DND-41 (cell line): ENCODE data around the gene FNBP1.

Experiments used
- ATAC-seq: fragments of 200-7000 bp; cut with Tn5 transposase; 3 replicates; pipeline ENCODE4 v1.9.1; 2021; ENCODE audit warnings: low read depth; ENCODE audit not compliant: insufficient read depth
- DNase-seq: peaks from one replicate; pipeline ENCODE4 v3.0.0-alpha.2; 2020
- H2AFZ ChIP-seq: 2 replicates; pipeline ENCODE4 v1.6.0; 2012; ENCODE audit warnings: low read depth, low read length
- H3K27ac ChIP-seq: 2 replicates; pipeline ENCODE4 v1.5.1; 2012; ENCODE audit warnings: low read length, inconsistent platforms
- H3K27me3 ChIP-seq: fragments of 200-600 bp; sonication (generic); 2 replicates; pipeline ENCODE4 v1.6.0; 2012; ENCODE audit warnings: low read length, mild to moderate bottlenecking, inconsistent platforms; ENCODE audit not compliant: insufficient read depth, poor library complexity
- H3K36me3 ChIP-seq: 2 replicates; pipeline ENCODE4 v1.5.1; 2012; ENCODE audit warnings: low read length, inconsistent platforms; ENCODE audit not compliant: insufficient read depth
- H3K4me1 ChIP-seq: 2 replicates; pipeline ENCODE4 v1.5.1; 2012; ENCODE audit warnings: mild to moderate bottlenecking, low read length; ENCODE audit not compliant: insufficient read depth
- H3K4me2 ChIP-seq: 2 replicates; pipeline ENCODE4 v1.6.0; 2012; ENCODE audit warnings: mild to moderate bottlenecking, moderate library complexity, low read length, inconsistent platforms; ENCODE audit not compliant: insufficient read depth
- H3K4me3 ChIP-seq, 2 experiments: fragments of 200-600 bp in 1 of 2; shearing (Covaris generic) in 1 of 2; 2 replicates each; pipeline ENCODE4 v1.5.1; 2012 to 2016; ENCODE audit warnings: inconsistent platforms in 2 of 2, low read length in 2 of 2, mild to moderate bottlenecking in 2 of 2, low read depth in 1 of 2, moderate library complexity in 1 of 2
- H3K79me2 ChIP-seq: 2 replicates; pipeline ENCODE4 v1.6.0; 2012; ENCODE audit warnings: low read length, inconsistent platforms; ENCODE audit not compliant: insufficient read depth
- H3K9ac ChIP-seq: 2 replicates; pipeline ENCODE4 v1.6.0; 2012; ENCODE audit warnings: low read depth, mild to moderate bottlenecking, inconsistent platforms, low read length, moderate library complexity
- H3K9me3 ChIP-seq: 2 replicates; pipeline ENCODE4 v1.5.1; 2012; ENCODE audit warnings: low read length, moderate library complexity, mild to moderate bottlenecking, inconsistent platforms; ENCODE audit not compliant: insufficient read depth, severe bottlenecking
- H4K20me1 ChIP-seq: 2 replicates; pipeline ENCODE4 v1.6.0; 2012; ENCODE audit warnings: low read length; ENCODE audit not compliant: insufficient read depth
- CTCF ChIP-seq: IDR thresholded peaks from 2 replicates; pipeline ENCODE4 v1.5.1; 2012; ENCODE audit warnings: borderline replicate concordance, low read length, moderate library complexity, mild to moderate bottlenecking; ENCODE audit not compliant: poor library complexity, severe bottlenecking; ENCODE audit errors: extremely low read depth
- EZH2 ChIP-seq: IDR thresholded peaks from 3 replicates; pipeline ENCODE4 v1.6.1; 2012; ENCODE audit warnings: borderline replicate concordance, low read depth, mild to moderate bottlenecking, moderate library complexity, low read length, inconsistent platforms; ENCODE audit not compliant: severe bottlenecking

Gene FNBP1

GRCh38 chr9:129839324-129840023 is 203.5 kb downstream of the FNBP1 start:
- no peak for TF ChIP-seq CTCF
- no peak for TF ChIP-seq EZH2
- H2AFZ ChIP-seq = no peak overlapping the region
- H3K9me3 ChIP-seq = no peaks in the 10 kb centered on the region
- H3K79me2 ChIP-seq = peaks cover 63% of the 10 kb centered on the region
- H3K4me2 ChIP-seq = no peak overlapping the region
- no peak overlapping the region for H3K27ac ChIP-seq
- peaks cover 17% of the 10 kb centered on the region for H3K36me3 ChIP-seq
- no peak overlapping the region for H3K9ac ChIP-seq
- H3K27me3 ChIP-seq = no peaks in the 10 kb centered on the region
- DNase-seq (no peak), ATAC-seq (no peak)
- no peak overlapping the region for H3K4me3 ChIP-seq
- H4K20me1 ChIP-seq = peaks cover 2% of the 10 kb centered on the region
- peaks cover 19% of the 10 kb centered on the region for H3K4me1 ChIP-seq

- Histone ChIP-seq H3K79me2 (peaks cover 70% of the 10 kb centered on the region), H4K20me1 (peaks cover 3% of the 10 kb centered on the region), H3K27me3 (no peaks in the 10 kb centered on the region), H3K36me3 (peaks cover 17% of the 10 kb centered on the region), H3K9me3 (no peaks in the 10 kb centered on the region), H3K27ac (no peak overlapping the region), H3K9ac (no peak overlapping the region), H3K4me3 (no peak overlapping the region), H3K4me1 (peaks cover 25% of the 10 kb centered on the region), H3K4me2 (no peak overlapping the region), H2AFZ (no peak overlapping the region)
- DNase-seq = no peak
- TF ChIP-seq CTCF = no peak
- no peak for TF ChIP-seq EZH2
- no peak for ATAC-seq
Measured at GRCh38 chr9:129838707-129839259, 204.2 kb downstream of the FNBP1 start.
